GM19193 (cell line): Measurements from ENCODE around the gene TUBGCP2.

ENCODE experiments used
- POLR2A ChIP-seq: IDR thresholded peaks from 4 replicates; pipeline ENCODE4 v1.6.1; 2011; ENCODE audit not compliant: insufficient read depth, insufficient read length; ENCODE audit errors: extremely low read depth

Gene TUBGCP2

GRCh38 chr10:133334503-133335245 lies 26.0 kb upstream of the TUBGCP2 start:
- TF ChIP-seq POLR2A: no peak

GRCh38 chr10:133332936-133333699 lies 24.4 kb upstream of the TUBGCP2 start:
- TF ChIP-seq POLR2A: no peak

- TF ChIP-seq POLR2A: no peak
Observed at GRCh38 chr10:133329491-133330202, 21.0 kb upstream of the TUBGCP2 start.

- no peak for TF ChIP-seq POLR2A
Observed at GRCh38 chr10:133328358-133329343, 20.0 kb upstream of the TUBGCP2 start.

GRCh38 chr10:133327651-133328357 lies 19.1 kb upstream of the TUBGCP2 start:
- TF ChIP-seq POLR2A: no peak

- no peak for TF ChIP-seq POLR2A
Observed at GRCh38 chr10:133326745-133327650, 18.3 kb upstream of the TUBGCP2 start.

- TF ChIP-seq POLR2A: no peak
Observed at GRCh38 chr10:133326223-133326551, 17.5 kb upstream of the TUBGCP2 start.

GRCh38 chr10:133325440-133326222 lies 17.0 kb upstream of the TUBGCP2 start:
- TF ChIP-seq POLR2A: no peak

- no peak for TF ChIP-seq POLR2A
Observed at GRCh38 chr10:133324857-133325260, 16.2 kb upstream of the TUBGCP2 start.

GRCh38 chr10:133324198-133324792 lies 15.6 kb upstream of the TUBGCP2 start:
- TF ChIP-seq POLR2A: no peak

- no peak for TF ChIP-seq POLR2A
Observed at GRCh38 chr10:133318494-133319127, 9.9 kb upstream of the TUBGCP2 start.
